Measurements from ENCODE around the gene GRIN3B.

Gene GRIN3B

DNA sequence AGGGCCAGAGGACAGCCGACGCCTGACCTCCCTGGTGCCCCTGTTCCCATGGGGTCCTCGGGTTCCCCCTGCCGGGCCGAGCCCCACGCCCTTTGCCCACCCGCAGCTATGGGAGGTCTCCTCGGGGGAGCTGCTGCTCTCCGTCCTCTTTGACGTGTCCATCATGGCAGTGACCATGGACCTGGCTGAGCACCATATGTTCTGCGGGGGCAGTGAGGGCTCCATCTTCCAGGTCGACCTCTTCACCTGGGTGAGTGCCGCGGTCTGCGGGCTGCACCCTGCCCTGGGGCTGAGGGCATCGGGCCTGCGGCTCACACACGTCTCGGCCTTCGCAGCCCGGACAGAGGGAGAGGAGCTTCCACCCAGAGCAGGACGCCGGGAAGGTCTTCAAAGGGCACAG is 9.5 kb upstream of the GRIN3B start:
- no peak for DNase-seq (ENCODE audit: low read depth, low spot score)

DNA sequence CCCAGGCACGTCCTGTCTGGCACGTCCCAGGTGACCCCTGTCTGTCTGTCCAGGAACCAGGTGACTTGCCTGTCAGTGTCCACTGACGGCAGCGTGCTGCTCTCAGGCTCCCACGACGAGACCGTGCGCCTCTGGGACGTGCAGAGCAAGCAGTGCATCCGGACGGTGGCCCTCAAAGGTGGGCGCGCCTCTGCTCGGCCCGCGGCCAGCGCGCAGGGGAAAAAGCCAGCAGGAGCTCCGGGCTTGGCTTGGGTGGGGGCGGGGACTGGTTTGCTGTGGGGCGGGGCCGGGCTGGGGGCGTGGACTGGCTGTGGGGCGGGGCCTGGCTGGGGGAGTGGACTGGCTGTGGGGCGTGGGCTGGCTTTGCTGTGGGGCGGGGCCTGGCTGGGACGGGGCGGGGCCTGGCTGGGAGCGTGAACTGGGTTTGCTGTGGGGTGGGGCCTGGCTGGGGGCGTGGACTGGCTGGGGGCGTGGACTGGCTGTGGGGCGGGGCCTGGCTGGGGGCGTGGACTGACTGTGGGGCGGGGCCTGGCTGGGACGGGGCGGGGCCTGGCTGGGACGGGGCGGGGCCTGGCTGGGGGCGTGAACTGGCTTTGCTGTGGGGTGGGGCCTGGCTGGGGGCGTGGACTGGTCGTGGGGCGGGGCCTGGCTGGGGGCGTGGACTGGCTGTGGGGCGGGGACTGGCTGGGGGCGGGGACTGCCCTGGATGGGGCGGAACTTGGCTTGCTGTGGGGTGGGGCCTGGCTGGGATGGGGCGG is 8.9 kb upstream of the GRIN3B start:
- DNase-seq (ENCODE audit: low read depth, low spot score): no peak

DNA sequence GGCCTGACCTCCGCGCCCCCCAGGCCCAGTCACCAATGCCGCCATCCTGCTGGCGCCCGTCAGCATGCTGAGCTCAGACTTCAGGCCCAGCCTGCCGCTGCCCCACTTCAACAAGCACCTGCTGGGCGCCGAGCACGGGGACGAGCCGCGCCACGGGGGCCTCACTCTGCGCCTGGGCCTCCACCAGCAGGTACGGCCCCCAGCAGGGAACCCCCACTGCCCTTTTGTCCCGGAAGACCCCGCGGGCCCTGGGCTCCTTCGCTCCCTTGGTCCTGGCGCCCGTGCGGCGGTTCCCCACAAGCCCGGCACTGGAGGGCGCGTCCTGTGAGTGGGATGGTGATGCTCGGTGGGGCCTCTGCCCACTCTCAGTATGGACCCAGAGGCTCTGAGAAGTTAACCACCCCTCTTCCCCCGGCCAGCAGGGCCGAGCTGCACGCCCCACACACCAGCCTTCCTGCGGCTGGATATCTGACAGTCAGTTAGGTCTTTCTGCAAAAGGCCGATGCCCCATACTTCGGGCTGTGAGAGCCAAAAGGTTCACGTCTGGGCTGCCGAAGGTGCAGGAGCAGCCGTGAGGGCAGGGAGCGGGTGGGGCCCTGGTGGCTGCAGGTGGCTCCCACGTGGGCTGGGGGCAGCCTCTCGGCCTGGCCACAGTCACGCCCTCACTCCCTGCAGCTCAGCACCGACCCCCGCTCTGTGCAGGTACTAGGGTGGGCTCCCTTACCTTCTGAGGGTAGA is 8.1 kb upstream of the GRIN3B start:
- no peak for DNase-seq (ENCODE audit: low read depth, low spot score)

DNA sequence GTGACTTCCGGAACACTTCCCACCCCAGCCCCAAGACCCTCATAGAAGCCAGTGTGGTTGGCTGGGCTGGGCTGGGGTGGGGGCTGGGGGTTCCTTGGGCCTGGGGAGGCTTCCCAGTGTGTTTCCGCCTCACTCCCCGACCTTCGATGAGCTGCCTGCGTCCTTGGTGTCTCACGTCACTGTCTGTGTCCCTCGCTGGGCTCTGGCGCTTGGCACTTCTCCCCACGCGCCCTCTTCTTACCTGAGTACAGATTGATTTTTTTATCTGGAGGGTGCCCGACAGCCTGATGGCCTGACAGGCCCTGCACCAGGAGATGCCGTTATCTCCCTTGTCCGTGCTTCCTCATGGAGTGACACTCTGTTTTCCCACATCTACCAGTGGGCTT is 7.6 kb upstream of the GRIN3B start:
- no peak for DNase-seq (ENCODE audit: low read depth, low spot score)

DNA sequence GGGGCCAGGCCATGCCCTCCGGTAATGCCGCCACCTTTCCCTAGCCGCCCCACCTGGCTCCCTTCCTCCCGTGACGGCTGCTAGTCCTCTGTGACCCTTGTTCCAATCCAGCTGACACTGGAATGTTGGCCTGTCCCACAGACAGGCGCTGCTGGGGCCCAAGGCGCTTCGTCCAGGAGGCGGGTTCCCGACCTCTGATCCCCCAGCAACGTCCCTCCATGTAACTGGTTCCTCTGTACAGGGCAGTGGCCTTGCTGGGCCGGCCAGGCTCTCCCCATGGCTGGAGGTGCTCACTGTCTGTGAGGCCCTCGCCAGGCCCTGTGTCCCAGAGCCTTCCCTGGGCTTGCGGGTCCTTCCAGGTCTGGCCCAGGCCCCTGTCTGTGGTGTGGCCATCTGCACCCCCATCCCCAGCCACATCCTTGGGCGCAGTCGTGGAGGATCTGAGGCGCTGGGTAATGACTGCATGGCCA is 6.8 kb upstream of the GRIN3B start:
- DNase-seq (ENCODE audit: low read depth, low spot score): no peak

DNA sequence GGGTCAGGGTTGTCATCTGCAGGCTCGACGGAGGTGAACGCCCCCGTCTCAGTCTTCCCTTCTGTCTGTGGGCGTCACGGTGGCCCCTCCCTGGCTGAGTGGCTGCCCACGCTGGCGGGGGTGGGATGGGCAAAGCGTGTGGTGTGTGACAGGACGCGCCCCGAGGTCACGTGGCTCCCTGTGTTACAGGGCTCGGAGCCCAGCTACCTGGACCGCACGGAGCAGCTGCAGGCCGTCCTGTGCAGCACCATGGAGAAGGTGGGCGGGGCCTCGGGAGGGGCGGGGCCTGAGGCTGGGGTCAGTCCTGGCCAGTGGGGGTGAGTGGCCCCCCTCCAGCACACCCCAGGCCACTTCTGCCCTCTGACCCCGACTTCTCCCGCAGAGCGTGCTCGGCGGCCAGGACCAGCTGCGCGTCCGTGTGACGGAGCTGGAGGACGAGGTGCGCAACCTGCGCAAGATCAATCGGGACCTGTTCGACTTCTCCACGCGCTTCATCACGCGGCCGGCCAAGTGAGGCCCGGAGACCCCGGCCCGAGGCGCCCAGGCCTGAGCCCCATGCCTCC is 6.3 kb upstream of the GRIN3B start:
- no peak for DNase-seq (ENCODE audit: low read depth, low spot score)

DNA sequence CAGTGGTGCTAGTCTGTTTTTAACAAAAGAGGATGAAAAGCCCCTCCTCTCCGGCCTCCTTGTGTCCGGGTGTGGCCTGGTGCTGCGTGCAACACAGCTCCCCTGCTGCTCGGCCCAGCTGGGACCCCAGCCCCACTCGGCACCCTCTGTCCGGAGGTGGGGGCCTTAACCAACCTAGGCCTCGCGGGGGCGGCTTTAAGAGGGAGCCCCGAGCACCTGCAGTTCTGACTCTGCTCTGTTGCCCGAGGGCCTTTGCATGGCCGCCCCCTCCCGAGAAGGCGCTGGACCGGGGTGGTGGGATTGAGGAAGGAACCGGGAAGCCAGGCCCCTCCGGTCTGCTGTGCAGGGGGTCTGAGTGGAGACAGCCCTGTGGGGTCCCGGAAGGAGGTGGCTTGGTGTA is 5.7 kb upstream of the GRIN3B start:
- DNase-seq (ENCODE audit: low read depth, low spot score): no peak

DNA sequence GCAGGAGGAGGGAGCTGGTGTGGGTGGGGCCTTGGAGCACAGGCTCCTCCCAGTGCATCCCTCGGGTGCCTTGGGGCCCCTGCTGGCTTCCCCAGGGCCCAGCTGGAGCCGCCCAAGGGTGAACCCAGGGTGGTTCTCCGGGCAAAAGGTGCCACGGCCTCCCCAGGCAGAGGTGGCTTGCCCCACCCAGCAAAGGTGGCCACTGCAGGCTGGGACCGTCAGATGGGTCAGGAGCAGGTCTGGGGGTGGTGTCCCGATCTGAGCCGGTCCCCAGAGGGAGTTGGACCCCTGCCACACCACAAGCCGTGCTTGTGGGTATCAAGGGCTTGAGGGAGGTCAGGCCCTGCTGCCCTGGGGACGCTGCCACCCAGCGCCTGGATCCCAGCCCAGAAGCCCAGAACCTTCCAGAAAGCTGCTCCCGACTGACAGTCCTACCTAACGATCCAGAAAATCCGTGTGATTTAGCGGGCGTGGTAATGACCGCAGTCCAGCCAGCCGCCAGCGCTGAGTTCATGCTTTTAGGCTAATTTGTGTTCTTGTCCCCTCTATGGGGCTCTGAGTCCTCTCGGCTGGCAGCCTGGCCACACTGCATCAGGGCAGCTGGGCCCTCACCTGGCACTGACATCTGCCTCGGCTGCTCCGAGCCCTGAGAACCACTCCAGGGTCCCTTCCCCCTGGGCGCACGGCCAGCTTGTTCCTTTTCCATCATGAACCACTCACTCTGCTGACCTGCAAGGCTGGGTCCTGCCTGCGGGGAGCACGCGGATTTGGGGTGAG is 5.0 kb upstream of the GRIN3B start:
- DNase-seq (ENCODE audit: low read depth, low spot score): no peak

DNA sequence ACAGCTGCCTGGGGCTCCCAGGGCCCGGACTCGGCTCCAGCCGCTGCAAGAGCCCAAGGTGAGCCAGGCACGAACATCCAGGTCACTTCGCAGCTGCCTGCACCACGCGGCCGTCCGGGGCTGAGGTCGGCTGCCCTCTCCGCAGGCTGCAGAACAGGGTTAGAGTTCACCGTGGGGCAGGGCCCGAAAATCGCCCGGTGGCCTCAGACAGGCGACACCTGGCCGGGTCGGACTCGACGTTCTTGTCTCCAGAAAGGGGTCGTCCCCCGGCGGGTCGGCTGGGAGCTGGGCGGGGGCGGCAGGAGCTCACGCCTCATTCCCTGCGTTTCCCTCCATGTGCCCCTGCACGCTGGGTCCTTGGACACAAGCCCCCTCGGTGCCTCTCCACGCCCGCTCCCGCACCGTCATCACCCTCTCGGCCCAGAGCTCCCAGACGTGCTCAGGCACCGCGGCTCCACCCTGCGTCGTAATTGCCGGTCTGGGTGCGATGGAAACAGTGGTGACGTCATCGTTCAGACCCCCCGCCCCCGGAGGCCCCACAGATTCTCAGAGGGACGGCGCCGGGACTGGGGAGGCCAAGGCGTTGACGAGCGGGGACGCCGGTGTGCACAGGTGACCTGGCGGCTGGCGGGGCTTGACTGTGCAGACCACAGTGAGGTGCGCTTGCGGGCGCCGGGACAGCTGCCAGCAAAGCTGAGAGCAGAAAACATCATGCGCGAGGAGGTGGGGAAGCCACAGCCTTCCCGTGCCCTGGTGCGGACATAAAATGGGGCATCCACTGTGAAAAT is 4.0 kb upstream of the GRIN3B start:
- no peak for DNase-seq (ENCODE audit: low read depth, low spot score)

DNA sequence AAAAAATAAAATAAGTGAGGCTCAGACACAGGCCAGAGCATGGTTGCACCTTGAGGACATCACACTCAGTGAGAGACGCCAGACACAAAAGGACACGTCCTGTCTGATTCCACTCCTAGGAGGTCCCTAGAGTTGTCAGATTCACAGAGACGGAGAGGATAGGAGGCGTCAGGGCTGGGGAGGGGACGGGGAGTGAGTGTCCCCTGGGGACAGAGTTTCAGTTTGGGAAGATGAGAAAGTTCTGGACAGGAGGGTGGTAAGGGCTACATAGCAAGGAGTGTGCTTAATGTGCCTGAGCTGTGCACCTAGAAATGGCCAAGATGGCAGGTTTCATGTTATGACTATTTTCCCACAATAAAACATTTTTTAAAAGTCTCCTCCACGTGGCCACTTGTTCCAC is 2.2 kb upstream of the GRIN3B start:
- no peak for DNase-seq (ENCODE audit: low read depth, low spot score)

DNA sequence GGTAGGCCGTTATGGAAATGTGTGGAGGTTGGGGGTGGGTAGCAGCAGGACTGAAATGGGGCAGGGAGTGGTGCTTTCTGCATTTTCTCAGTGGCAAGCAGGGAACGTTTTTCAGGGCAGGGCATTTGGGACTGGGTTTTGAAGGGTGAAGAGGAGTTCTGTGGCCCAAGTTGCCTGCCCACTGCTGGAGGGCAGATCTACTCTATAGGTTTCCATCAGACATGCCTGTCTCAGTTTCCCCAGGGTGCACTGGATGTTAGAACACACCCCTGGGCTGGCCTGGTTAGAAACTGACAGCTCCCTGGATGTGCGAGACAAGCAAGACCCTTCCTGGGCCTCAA is 870 bp upstream of the GRIN3B start:
- DNase-seq (ENCODE audit: low read depth, low spot score): no peak

DNA sequence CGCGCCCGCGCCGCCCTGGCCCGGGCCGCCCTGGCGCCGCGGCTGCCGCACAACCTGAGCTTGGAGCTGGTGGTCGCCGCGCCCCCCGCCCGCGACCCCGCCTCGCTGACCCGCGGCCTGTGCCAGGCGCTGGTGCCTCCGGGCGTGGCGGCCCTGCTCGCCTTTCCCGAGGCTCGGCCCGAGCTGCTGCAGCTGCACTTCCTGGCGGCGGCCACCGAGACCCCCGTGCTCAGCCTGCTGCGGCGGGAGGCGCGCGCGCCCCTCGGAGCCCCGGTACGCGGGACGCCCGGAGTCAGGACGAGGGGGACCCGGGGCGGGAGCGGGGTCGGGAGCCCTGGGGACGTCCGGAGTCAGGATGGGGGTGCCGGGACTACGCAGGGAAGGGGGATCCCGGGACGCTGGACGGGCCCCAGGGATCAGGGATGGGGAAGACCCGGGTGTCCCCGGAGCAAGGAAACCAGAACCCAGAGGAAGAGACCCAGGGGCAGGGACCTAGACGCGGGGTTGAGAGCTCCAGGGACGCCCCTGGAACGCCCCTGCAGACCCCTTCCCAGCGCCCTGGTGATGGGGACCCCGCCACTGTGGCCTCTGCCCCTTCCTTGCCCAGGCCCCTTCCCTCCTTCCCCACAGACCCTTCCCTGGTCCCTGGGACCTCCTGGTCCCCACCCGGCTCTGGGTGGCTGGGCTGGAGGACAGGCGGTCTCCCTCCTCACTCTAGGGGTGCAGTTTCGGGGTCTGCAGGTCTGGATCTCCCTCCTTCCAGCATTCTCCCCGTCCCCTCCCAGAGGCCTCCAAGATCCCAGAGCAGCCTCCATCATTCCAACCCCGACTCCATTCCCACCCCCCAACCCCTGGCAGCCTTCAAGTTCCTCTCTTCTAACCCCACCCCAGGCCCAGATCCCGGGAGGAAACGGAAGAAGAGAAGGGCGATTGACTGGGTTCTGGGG is 645 bp downstream of the GRIN3B start:
- no peak for DNase-seq (ENCODE audit: low read depth, low spot score)

DNA sequence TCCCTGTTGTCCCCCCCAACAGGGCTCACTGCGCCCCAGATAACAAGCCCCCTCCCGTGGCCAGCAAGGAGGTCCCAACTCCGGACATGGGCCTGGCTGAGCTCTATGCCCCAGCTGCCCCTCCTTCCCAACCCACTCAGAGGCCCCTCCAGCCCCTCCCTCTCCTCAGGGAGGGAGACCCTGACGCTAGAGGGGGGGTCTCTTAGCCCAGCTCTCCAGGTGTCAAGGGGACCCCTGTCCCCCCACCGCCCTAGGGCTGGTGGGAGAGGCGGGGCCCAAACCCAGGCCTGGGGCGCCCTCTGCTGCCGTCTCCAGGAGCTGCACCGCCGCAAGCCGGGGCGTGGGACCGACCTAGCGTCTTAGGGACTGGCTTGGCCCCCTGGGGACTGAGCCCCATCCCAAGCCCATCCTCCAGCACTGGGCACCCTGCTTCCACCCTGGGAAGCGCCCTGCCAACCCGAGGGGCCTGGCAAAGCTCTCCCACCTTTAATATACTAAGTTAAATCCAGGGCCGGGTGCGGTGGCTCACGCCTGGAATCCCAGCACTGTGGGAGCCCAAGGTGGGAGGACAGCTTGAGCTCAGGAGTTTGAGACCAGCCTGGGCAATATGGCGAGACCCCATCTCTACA is 1.4 kb downstream of the GRIN3B start:
- DNase-seq (ENCODE audit: low read depth, low spot score): no peak

DNA sequence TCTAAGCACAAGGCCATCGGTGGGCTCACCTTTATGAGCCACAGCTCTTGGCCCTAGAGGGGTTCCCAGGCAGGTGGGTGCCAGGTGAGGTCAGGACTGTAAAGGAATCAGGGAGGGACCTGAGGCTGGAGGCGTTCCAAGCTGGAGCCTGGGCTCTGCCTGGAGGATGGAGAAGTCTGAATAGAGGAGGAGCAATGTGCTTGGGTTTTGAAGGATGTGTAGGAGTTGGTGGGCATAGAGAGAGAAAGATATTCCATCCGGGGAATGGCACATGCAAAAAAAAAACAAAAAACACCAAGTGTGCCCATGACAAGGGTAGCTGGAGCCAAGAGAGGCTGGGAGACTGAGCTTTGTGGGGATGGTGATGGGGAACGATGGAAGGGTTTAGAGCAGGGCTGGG is 2.4 kb downstream of the GRIN3B start:
- no peak for DNase-seq (ENCODE audit: low read depth, low spot score)

DNA sequence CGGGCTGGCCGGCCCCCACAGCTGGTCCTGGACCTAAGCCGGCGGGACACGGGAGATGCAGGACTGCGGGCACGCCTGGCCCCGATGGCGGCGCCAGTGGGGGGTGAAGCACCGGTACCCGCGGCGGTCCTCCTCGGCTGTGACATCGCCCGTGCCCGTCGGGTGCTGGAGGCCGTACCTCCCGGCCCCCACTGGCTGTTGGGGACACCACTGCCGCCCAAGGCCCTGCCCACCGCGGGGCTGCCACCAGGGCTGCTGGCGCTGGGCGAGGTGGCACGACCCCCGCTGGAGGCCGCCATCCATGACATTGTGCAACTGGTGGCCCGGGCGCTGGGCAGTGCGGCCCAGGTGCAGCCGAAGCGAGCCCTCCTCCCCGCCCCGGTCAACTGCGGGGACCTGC is 3.1 kb downstream of the GRIN3B start:
- DNase-seq (ENCODE audit: low read depth, low spot score): no peak

DNA sequence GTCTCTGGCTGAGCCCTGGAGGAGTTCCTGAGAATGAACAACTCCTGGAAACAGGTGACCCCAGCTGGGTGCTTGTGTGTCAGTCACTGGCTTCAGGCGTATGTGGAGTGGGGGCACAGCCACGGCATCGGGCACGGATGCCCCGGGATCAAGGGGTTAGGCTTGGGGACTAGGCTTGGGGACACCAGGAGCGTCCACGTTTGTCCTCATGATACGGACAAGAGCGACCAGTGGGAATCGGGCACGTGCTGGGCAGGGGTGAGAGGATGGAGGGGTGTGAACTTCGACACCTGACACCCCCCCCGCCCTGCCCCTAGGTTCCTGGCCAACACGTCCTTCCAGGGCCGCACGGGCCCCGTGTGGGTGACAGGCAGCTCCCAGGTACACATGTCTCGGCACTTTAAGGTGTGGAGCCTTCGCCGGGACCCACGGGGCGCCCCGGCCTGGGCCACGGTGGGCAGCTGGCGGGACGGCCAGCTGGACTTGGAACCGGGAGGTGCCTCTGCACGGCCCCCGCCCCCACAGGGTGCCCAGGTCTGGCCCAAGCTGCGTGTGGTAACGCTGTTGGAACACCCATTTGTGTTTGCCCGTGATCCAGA is 4.1 kb downstream of the GRIN3B start:
- DNase-seq (ENCODE audit: low read depth, low spot score): no peak

DNA sequence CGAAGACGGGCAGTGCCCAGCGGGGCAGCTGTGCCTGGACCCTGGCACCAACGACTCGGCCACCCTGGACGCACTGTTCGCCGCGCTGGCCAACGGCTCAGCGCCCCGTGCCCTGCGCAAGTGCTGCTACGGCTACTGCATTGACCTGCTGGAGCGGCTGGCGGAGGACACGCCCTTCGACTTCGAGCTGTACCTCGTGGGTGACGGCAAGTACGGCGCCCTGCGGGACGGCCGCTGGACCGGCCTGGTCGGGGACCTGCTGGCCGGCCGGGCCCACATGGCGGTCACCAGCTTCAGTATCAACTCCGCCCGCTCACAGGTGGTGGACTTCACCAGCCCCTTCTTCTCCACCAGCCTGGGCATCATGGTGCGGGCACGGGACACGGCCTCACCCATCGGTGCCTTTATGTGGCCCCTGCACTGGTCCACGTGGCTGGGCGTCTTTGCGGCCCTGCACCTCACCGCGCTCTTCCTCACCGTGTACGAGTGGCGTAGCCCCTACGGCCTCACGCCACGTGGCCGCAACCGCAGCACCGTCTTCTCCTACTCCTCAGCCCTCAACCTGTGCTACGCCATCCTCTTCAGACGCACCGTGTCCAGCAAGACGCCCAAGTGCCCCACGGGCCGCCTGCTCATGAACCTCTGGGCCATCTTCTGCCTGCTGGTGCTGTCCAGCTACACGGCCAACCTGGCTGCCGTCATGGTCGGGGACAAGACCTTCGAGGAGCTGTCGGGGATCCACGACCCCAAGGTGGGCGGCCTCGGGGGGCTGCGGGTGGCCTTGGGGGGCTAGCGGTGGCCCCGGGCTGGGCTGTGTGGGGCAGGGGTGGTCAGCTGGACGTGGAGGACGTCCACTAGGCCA is 4.8 kb downstream of the GRIN3B start:
- no peak for DNase-seq (ENCODE audit: low read depth, low spot score)

DNA sequence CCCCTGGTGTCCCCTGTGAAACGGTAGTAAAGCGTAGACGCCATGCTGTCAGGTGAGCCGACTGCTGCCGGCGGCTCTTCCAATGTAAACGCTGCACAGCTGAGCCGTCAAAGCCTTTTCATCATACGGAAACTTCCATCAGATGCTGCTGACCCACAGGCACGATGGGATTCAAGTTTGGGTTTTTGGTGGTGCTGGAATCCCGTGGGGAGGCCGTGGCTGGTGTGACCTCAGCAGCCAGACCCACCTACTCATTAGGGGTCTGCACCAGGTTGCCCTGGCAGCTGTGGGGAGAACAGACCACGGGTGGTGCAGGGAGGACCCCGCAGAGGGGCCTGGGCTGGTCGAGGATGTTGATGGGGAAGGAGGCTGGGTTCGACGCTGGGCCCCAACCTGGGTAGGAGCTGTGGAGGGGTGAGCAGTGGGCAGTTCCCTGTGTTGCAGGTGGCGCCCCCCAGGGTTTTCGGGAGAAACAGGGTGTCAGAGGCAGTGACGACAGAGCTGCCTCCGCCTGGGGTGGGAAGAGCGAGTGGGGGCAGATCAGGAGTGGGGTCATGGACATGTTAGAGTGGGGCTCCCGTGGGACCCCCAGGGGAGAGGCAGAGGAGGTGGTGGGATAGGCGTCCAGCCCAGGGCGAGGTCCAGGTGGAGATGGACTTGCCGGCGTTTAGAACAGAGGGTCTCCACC is 6.6 kb downstream of the GRIN3B start:
- DNase-seq (ENCODE audit: low read depth, low spot score): no peak

Measured in iPS DF 19.7 (cell line).